DMS79 (cell line): ENCODE results near the gene TRAM1L1.

Source experiments
- DNase-seq: peaks from one replicate; lab custom pipeline; 2025; lab: John Stamatoyannopoulos, UW

The TRAM1L1 gene

DNA sequence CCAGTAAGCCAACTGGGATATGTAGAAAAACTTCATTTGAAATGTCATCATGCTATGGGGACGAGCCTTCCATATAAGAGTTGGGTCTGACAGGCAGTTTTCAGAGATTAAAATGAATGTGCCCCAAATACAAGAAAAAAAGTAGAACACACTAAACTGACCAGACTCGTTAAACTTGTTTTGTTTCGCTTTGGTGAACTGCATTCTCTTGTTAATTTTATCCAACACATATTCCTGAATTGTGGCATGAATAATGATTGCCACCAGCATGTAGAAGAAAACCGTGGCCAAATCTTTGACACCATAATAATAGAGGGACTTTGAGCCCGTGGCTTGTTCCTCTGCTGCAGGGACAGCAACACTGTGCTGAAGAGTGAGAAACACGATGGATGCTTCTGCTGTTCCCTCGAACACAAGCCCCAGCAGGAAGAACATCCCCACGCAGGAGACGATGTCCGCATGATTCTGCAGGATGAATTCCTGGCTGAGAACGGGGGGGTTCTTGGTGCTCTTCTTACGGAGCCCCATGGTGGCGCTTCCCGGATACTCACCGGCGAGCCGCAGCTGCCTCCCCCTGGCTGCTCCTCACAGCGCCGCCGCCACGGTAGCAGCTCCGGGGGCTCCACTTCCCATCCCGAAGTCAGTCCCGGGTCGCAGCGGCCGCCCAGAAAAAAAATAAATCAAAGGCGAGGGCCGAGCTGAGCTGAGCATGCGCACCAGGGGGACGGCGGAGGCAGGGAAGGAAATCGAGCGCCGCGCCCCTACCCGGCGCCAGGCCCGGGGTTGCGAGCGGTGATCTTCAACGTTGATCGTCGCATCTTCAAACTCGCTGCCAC, at the start of gene TRAM1L1:
TRAM1L1 (minus strand) TSS at position 711 of the 836 bp plus-strand sequence; CDS start at position 528, 183 bp downstream.
- DNase-seq, result no peak

DNA sequence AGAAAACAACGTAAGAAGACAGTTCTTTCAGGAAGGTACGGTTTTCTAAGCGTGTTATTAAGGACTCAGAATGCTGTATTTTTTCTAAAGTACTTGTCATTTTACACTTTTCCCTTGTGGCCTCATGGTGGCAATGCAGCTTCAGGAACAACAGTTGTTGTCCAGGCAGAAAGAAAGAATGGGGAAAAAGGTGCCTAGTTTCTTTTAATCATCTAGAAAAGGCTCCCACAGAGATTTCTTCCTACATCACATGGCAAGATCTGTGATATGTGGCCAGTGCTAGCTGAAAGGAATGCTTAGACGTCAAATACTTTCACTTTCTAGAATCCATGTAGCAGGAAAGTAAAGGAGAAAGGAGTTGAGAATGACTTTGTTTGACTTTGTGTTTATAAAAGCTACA, 49.0 kb upstream of the TRAM1L1 start:
- no peak for DNase-seq

DNA sequence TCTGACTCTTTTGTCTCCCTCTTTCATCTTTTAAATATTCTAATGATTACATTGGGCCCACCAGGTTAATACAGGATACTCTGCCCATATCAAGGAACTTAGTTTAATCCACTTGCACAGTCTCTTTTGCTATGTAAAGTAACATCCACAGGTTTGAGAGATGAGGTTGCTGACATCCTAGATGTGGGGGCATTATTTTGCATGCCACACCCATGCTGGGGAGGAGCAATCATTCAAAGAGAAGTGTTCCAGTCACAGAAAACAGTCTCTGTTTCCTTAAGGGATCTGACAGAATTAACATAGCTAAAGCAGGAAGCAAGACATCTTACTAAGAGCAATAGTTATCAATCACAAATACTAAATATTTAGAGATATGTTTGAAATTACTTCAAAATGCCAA, 11.5 kb upstream of the TRAM1L1 start:
- DNase-seq, result no peak

DNA sequence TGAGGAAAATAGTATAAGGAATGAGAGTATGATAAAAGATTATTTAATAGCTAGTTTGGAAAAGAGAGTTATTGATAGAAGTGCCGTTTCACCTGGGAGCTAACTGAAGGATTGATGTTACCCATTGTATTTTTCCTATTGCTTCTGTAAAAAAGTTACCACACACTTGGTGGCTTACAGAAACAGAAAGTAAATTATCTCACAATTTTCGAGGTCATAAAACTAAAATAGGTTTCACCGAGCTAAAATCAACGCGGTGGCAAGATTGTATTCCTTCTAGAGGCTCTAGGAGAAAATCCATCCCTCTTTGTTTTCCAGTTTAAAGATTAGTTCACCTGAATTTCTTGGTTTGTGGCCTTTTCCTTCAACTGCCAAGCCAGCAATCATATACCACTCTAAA, 11.1 kb upstream of the TRAM1L1 start:
- DNase-seq, result no peak

DNA sequence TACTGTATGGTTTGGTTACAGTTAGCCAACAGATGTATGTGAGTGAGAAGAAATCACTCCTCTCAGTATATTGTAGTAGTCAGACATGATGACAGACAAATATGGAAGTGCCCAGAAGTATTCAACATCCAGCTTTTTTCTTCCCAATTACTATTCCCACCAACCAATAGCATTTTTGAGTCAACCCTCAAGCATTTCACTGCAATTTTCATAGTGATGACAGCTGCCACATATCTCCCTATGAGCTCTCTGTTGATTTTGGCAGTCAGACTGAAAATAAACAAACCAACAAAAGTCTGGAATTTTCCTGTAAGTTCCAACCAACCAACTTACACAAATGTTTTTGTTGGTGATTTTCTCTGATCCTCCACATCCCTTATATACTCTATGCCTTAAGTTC, 8.2 kb upstream of the TRAM1L1 start:
- DNase-seq, result no peak

DNA sequence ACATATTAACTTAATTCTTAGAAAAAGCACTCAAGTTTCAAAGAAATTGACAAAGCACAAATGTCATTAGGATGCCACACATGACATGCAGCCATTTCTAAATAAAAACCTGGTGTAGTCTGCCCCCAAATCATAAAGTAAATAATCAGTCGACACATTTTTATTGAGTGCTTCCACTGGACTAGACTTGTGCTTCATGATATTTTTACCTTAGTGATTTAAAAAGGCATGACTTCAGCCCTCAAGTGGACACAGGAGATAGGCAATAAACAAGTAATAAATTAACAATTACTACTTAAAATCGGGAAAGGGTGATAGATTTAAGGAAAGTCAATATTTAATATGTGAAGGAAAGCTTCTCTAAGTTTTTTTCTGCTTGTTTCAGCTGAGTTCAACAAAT, 7.6 kb downstream of the TRAM1L1 start:
- no peak for DNase-seq

DNA sequence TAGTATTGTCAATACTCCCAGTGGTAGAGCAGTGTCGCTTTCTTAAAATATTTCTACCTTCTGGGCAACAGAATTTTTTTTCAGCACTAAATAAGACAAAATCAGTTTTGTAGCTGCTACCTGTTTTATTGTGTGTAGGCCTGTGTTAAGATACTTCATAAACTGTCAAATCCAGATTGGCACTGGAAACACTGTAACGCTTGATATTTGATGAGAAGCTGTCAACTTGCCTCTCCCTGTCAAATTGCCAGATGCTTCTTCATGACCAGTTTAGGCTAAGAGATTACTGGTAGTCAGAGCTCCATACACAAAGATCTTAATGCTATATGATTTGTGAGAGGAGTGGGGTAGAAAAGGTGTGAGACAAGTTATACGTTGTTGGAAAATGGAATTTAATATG, 17.3 kb downstream of the TRAM1L1 start:
- no peak for DNase-seq

DNA sequence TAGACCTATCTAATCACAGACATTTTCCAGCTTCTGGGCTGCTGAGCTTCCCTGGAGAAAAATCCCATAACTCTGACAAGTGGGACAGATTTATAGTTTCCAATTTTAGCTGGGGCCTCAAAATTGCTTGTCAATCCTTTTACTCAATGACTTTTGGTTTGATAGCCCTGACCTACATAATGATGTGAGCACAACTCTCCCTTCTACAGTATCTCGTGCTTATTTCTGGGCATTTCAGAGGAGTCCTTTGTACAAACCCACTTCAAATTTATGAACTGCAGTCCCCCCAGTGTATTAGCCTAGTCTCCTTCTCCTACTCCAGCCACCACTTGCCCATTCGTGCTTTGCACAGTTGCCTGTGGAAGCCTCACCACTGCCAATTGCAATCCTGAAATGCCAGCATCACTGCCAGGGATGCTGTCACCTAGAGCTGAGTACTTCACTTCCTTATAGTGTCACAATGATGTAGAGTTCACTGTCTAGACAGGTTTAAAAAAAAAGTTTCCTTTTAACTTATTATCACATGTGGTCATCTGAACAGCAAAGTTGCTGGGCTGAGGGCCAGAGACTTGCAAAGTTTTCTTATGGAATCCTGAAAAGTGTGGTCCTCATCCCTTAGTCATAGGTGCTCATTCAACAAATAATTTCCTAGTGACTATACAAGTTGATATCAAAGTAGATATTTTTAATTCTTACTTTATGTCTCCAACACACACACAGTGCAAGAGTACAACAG, 21.2 kb downstream of the TRAM1L1 start:
- no peak for DNase-seq

DNA sequence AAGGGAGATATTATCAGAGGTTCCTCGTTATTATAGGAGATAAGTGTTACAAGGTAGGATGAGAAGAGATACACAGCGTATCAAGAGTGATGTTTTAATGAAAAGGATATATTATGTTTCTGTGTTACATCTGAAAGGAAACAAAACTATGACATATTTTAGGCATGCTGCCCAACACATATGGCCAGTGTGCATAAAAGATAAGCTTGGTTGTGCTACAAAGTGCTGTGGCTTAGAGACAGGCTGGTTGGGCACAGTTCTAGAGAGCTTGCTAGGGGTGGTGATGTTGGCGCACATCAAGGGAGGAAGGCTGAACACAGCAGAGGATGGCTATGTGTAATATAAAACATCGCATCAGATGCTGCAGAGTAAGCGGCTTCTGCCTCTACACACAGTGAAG, 42.4 kb downstream of the TRAM1L1 start:
- no peak for DNase-seq
